K562 (cell line): ENCODE data around the gene LMX1B. TPM values are rescaled to one million over a fixed set of nuclear protein-coding genes. Genes with fewer than 3 reads are reported as not detected.

Source experiments
- ATAC-seq: fragments of 200-7000 bp; cut with Tn5 transposase; 3 replicates; pipeline ENCODE4 v1.9.1; 2020; ENCODE audit warnings: moderate library complexity
- BruUV-seq: library from RNA; stranded (reverse); fragments of 400-500 nt; replicated peaks from 2 replicates; lab custom pipeline; 2021; lab: Mats Ljungman, UMichigan
- CTCF ChIA-PET: fragments of 300-600 bp; formaldehyde crosslinking; extraction: SDS; loops from one replicate; lab custom pipeline; 2021; ENCODE audit warnings: low intra/inter-chr PET ratio; lab: Yijun Ruan, JAX
- POLR2A ChIA-PET: fragments of 300-600, 350-650 bp; sonication (Branson Sonifier 250); formaldehyde crosslinking; extraction: SDS; loops from one replicate; lab custom pipeline; 2021; ENCODE audit warnings: antibody characterized with exemption, inconsistent platforms; lab: Yijun Ruan, JAX
- DNase-seq, 4 experiments: peaks; one replicate each; pipeline versions ENCODE4 v3.0.0 to v3.0.0-alpha.2; 2011 to 2018; ENCODE audit warnings: low spot score in 3 of 4, mixed read lengths in 3 of 4; ENCODE audit errors: extremely low read depth in 1 of 4
- FAIRE-seq: peaks from 2 replicates; lab custom pipeline; 2011; peaks lifted over from hg19 to GRCh38; lab: Jason Lieb, UNC
- H2AFZ ChIP-seq: 2 replicates; pipeline ENCODE4 v1.6.0; 2011; ENCODE audit warnings: low read depth, low read length, control low read depth, inconsistent platforms
- H3K27ac ChIP-seq: fragments of 200-600 bp; 3 replicates; pipeline ENCODE4 v1.8.0; 2011; ENCODE audit warnings: low read depth, mild to moderate bottlenecking, control low read depth, inconsistent platforms, low read length, moderate library complexity, mixed read lengths; ENCODE audit errors: extremely low read depth
- H3K27me3 ChIP-seq, 2 experiments: fragments of 300-600 bp in 1 of 2; 2 replicates in 1 of 2; 3 replicates in 1 of 2; pipeline versions ENCODE4 v1.6.0 to v1.8.0; 2011; ENCODE audit warnings: inconsistent platforms in 2 of 2, low read length in 2 of 2, mild to moderate bottlenecking in 1 of 2, mixed read lengths in 1 of 2, moderate library complexity in 1 of 2; ENCODE audit not compliant: control insufficient read depth in 2 of 2, insufficient read depth in 2 of 2
- H3K36me3 ChIP-seq: fragments of 300-600 bp; 3 replicates; pipeline ENCODE4 v1.8.0; 2011; ENCODE audit warnings: mild to moderate bottlenecking, low read length, inconsistent platforms; ENCODE audit not compliant: control insufficient read depth, insufficient read depth
- H3K4me1 ChIP-seq, 2 experiments: fragments of 200-600 bp in 1 of 2; replicated peaks in 1 of 2; 2 replicates in 1 of 2; 3 replicates in 1 of 2; pipeline versions ENCODE4 v1.5.1 to v1.8.0; 2011; ENCODE audit warnings: inconsistent platforms in 2 of 2, low read length in 2 of 2, mild to moderate bottlenecking in 1 of 2, mixed read lengths in 1 of 2, moderate library complexity in 1 of 2; ENCODE audit not compliant: control insufficient read depth in 2 of 2, insufficient read depth in 2 of 2
- H3K4me2 ChIP-seq: 2 replicates; pipeline ENCODE4 v1.6.1; 2011; ENCODE audit warnings: low read length, control low read depth, inconsistent platforms, mixed read lengths; ENCODE audit not compliant: insufficient read depth
- H3K4me3 ChIP-seq: fragments of 200-600 bp; sonication (generic), shearing (Covaris generic); 2 replicates; pipeline ENCODE4 v1.5.1; 2016; ENCODE audit warnings: control low read depth, inconsistent platforms
- H3K79me2 ChIP-seq: fragments of 200-600 bp; 3 replicates; pipeline ENCODE4 v1.8.0; 2011; ENCODE audit warnings: low read length, inconsistent platforms; ENCODE audit not compliant: control insufficient read depth, insufficient read depth
- H3K9ac ChIP-seq, 2 experiments: 2 replicates each; pipeline versions ENCODE4 v1.6.0 to v1.6.1; 2011; ENCODE audit warnings: low read depth in 2 of 2, low read length in 2 of 2, control low read depth in 1 of 2, inconsistent platforms in 1 of 2, mild to moderate bottlenecking in 1 of 2, mixed read lengths in 1 of 2; ENCODE audit not compliant: insufficient read depth in 1 of 2
- H3K9me1 ChIP-seq: one replicate; pipeline ENCODE4 v1.6.0; 2011; ENCODE audit warnings: inconsistent platforms, mild to moderate bottlenecking, low read length, moderate library complexity; ENCODE audit not compliant: control insufficient read depth, insufficient read depth
- H3K9me3 ChIP-seq: replicated peaks from 2 replicates; pipeline ENCODE4 v1.5.1; 2011; ENCODE audit warnings: low read depth, low read length, inconsistent platforms; ENCODE audit not compliant: control insufficient read depth, insufficient read depth
- H4K20me1 ChIP-seq: replicated peaks from 2 replicates; pipeline ENCODE4 v1.6.1; 2011; ENCODE audit warnings: low read length, inconsistent platforms, mixed read lengths; ENCODE audit not compliant: control insufficient read depth, insufficient read depth
- CTBP1 ChIP-seq: fragments of 450-650 bp; IDR thresholded peaks from 2 replicates; pipeline ENCODE4 v1.6.1; 2016; ENCODE audit warnings: borderline replicate concordance
- GTF3C2 ChIP-seq: IDR thresholded peaks from 3 replicates; pipeline ENCODE4 v1.6.1; 2011; ENCODE audit warnings: borderline replicate concordance, mild to moderate bottlenecking, moderate library complexity; ENCODE audit not compliant: insufficient read length; ENCODE audit errors: extremely low read depth
- KLF1 ChIP-seq: fragments of 450-650 bp; IDR thresholded peaks from 2 replicates; pipeline ENCODE4 v1.6.1; 2016; ENCODE audit warnings: missing genetic modification characterization, missing compliant biosample characterization
- NCOA4 ChIP-seq: fragments of 450-650 bp; IDR thresholded peaks from 2 replicates; pipeline ENCODE4 v1.6.1; 2018; ENCODE audit warnings: mild to moderate bottlenecking; ENCODE audit not compliant: partially characterized antibody
- PRMT5 ChIP-seq: sonication (generic); formaldehyde crosslinking; IDR thresholded peaks from 2 replicates; pipeline ENCODE4 v1.5.0; 2020; ENCODE audit warnings: missing genetic modification reagents
- RAD21 ChIP-seq, 2 experiments: fragments of 250-450 bp in 1 of 2; fragments of 450-650 bp in 1 of 2; sonication (Bioruptor Pico) in 1 of 2; formaldehyde crosslinking in 1 of 2; IDR thresholded peaks in 1 of 2; conservative IDR thresholded peaks in 1 of 2; 2 replicates each; pipeline versions ENCODE4 v1.4.0 to v1.8.0; 2020 to 2022; ENCODE audit warnings: mild to moderate bottlenecking in 2 of 2, moderate library complexity in 1 of 2
- ZNF75A ChIP-seq: fragments of 450-650 bp; formaldehyde crosslinking; IDR thresholded peaks from 2 replicates; pipeline ENCODE4 v1.4.0; 2020; ENCODE audit warnings: mild to moderate bottlenecking
- WGBS: fragments of 100-300 bp; shearing (Covaris generic); methylation state at CpG from one replicate; pipeline ENCODE4 v1.1.6; 2016; ENCODE audit warnings: low coverage, mixed read lengths; ENCODE audit not compliant: insufficient coverage; ENCODE audit errors: missing lambda C conversion rate; 5-methylcytosine and 5-hydroxymethylcytosine counted together
- in situ Hi-C: fragments of 300-500 bp; cut with MboI; formaldehyde crosslinking; loops from 4 replicates; pipeline ENCODE4 v1.15.0; 2018; ENCODE audit warnings: inconsistent platforms, mixed read lengths
- intact Hi-C: fragments of 100-400 bp; cut with micrococcal nuclease; formaldehyde crosslinking; loops from 2 replicates; pipeline ENCODE4 v1.14.2; 2022
- polyA plus RNA-seq, 8 experiments: library from polyadenylated mRNA; depleted of rRNA in 4 of 8; stranded (reverse) in 5 of 8; unstranded in 3 of 8; fragments of >200 nt; fragmentation: Nextera tagmentation in 2 of 8; fragmentation: Illumina TruSeq in 1 of 8; extraction: Ambion mirVana in 2 of 8; extraction: Trizol in 1 of 8; gene quantifications; 2 replicates each; pipeline versions ENCODE4 v1.2.1 to v1.2.3, GENCODE V29; 2011 to 2014; ENCODE audit warnings: inconsistent platforms in 1 of 8, missing spikeins in 1 of 8
- total RNA-seq, 7 experiments: library from RNA; depleted of rRNA in 6 of 7; stranded (reverse); fragments of >200 nt in 6 of 7; fragmentation: Illumina TruSeq in 2 of 7; extraction: Trizol in 2 of 7; gene quantifications; 2 replicates each; pipeline versions ENCODE4 v1.2.1 to v1.2.3, GENCODE V29; 2011 to 2021; ENCODE audit warnings: low replicate concordance in 1 of 7

The LMX1B gene
- total and polyA plus RNA-seq, 9 of the 15 experiments (the other 6 are each of a cell fraction or from before 2014, with no cell fraction given), result not detected

GRCh38 chr9:126586236-126586635 lies 27.5 kb upstream of the LMX1B start:
- Histone ChIP-seq H3K27ac (no peak overlapping the region), H3K4me1 (no peaks in the 10 kb centered on the region; a peak in 1 of 5 replicates), H3K79me2 (no peaks in the 10 kb centered on the region), H3K9me1 (no peaks in the 10 kb centered on the region), H3K9ac (no peak overlapping the region; a peak in 1 of 4 replicates), H3K27me3 (peaks cover 0 to 59% of the 10 kb centered on the region in 2 experiments; a peak in 3 of 5 replicates), H3K4me3 (no peak overlapping the region), H3K4me2 (no peak overlapping the region), H4K20me1 (no peaks in the 10 kb centered on the region; the same call in 1 of the 2 replicates), H3K36me3 (no peaks in the 10 kb centered on the region), H3K9me3 (no peaks in the 10 kb centered on the region), H2AFZ (no peak overlapping the region)
- in situ Hi-C loops, result no loop called here
- CTCF ChIA-PET, result no interaction called here
- no peak for ATAC-seq
- no peak for FAIRE-seq
- POLR2A ChIA-PET, result no interaction called here
- under 1% methylated on average over 14 of the region's 14 CpGs for WGBS
- no TSS peak for BruUV-seq
- intact Hi-C loops, result no loop called here
- TF ChIP-seq CTBP1 (no peak), ZNF75A (CRISPR knock-in tag) (no peak), RAD21 (CRISPR knock-in tag; conservative IDR thresholded peaks at IDR 0.05 in 1 of 2, IDR thresholded peaks at IDR 0.05 in 1 of 2) (no peak), GTF3C2 (no peak), KLF1 (tag) (no peak), PRMT5 (CRISPR knock-in tag) (no peak), NCOA4 (no peak)
- no peak for DNase-seq
